Mesendoderm (in vitro differentiated cells): ENCODE results near the gene ADAMTS9.

Experiments used
- DNase-seq: peaks from one replicate; pipeline ENCODE4 v3.0.0; 2013
- H2AK5ac ChIP-seq: 2 replicates; pipeline ENCODE4 v1.6.1; 2013; ENCODE audit warnings: low read length, inconsistent platforms
- H2BK120ac ChIP-seq: 2 replicates; pipeline ENCODE4 v1.6.1; 2013; ENCODE audit warnings: low read depth, mild to moderate bottlenecking, low read length, moderate library complexity, mixed read lengths
- H2BK15ac ChIP-seq: replicated peaks from 2 replicates; pipeline ENCODE4 v1.6.1; 2013; ENCODE audit warnings: low read depth, mild to moderate bottlenecking, moderate library complexity
- H2BK5ac ChIP-seq: 2 replicates; pipeline ENCODE4 v1.6.1; 2013; ENCODE audit warnings: low read length, inconsistent platforms
- H3K18ac ChIP-seq: 2 replicates; pipeline ENCODE4 v1.6.1; 2013; ENCODE audit warnings: mild to moderate bottlenecking, low read length, mixed read lengths
- H3K23ac ChIP-seq: one replicate; pipeline ENCODE4 v1.6.1; 2013; ENCODE audit warnings: low read length
- H3K27ac ChIP-seq: 2 replicates; pipeline ENCODE4 v1.5.1; 2013; ENCODE audit warnings: low read depth, mild to moderate bottlenecking, inconsistent platforms, low read length, moderate library complexity
- H3K27me3 ChIP-seq: 2 replicates; pipeline ENCODE4 v1.6.1; 2013; ENCODE audit warnings: low read length, control low read depth, mild to moderate bottlenecking, inconsistent platforms; ENCODE audit not compliant: insufficient read depth, poor library complexity
- H3K36me3 ChIP-seq: 2 replicates; pipeline ENCODE4 v1.6.1; 2013; ENCODE audit warnings: low read length, inconsistent platforms; ENCODE audit not compliant: control insufficient read depth, insufficient read depth
- H3K4ac ChIP-seq: one replicate; pipeline ENCODE4 v1.6.1; 2013; ENCODE audit warnings: low read depth, mild to moderate bottlenecking, low read length, moderate library complexity
- H3K4me1 ChIP-seq: 2 replicates; pipeline ENCODE4 v1.6.1; 2013; ENCODE audit warnings: low read depth, low read length, inconsistent platforms; ENCODE audit not compliant: control insufficient read depth
- H3K4me2 ChIP-seq: 2 replicates; pipeline ENCODE4 v1.6.1; 2013; ENCODE audit warnings: low read length
- H3K4me3 ChIP-seq: 2 replicates; pipeline ENCODE4 v1.5.1; 2013; ENCODE audit warnings: mild to moderate bottlenecking, low read length
- H3K56ac ChIP-seq: one replicate; pipeline ENCODE4 v1.6.1; 2013; ENCODE audit warnings: low read length
- H3K79me1 ChIP-seq: 2 replicates; pipeline ENCODE4 v1.6.1; 2013; ENCODE audit warnings: low read length, inconsistent platforms
- H3K79me2 ChIP-seq: 2 replicates; pipeline ENCODE4 v1.6.1; 2013; ENCODE audit warnings: mild to moderate bottlenecking, low read length; ENCODE audit not compliant: control insufficient read depth, insufficient read depth
- H3K9ac ChIP-seq: 2 replicates; pipeline ENCODE4 v1.6.1; 2013; ENCODE audit warnings: low read length, inconsistent platforms
- H4K5ac ChIP-seq: one replicate; pipeline ENCODE4 v1.6.1; 2013; ENCODE audit warnings: low read length
- H4K8ac ChIP-seq: one replicate; pipeline ENCODE4 v1.6.1; 2013; ENCODE audit warnings: low read depth, mild to moderate bottlenecking, control low read depth, low read length, moderate library complexity
- WGBS: extraction: QIAGEN DNeasy Blood & Tissue Kit; methylation state at CpG from one replicate; pipeline ENCODE4 v1.1.7; 2013; ENCODE audit warnings: low lambda C conversion rate, missing lambda C conversion rate; ENCODE audit not compliant: insufficient coverage; ENCODE audit errors: extremely low coverage; 5-methylcytosine and 5-hydroxymethylcytosine counted together

The ADAMTS9 gene

DNA sequence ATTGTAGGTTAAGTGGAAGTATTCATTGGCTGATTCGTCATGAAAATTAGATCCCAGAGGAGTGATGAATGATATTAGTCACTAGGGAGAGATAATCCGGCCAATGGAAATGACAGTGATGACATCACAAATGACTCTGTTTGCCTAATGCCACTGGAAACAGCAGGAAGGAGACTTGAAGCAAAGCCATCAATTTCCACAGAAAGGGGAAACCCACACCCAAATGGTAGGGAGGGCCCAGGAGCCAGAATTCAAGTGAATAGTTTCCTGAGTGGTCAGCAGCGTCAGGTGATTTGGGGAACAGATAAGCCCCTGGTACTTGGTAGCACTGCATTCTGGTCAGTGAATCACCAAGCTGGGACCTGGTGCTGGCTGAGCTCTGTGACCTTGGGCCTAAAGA, 3.3 kb upstream of the ADAMTS9 start:
- Histone ChIP-seq H3K27me3 (no peaks in the 10 kb centered on the region), H3K4me2 (no peak overlapping the region), H2BK120ac (no peak overlapping the region), H4K5ac (no peak overlapping the region), H3K4me1 (peaks cover 2% of the 10 kb centered on the region), H3K9ac (no peak overlapping the region), H3K4ac (no peak overlapping the region), H3K27ac (no peak overlapping the region), H2BK5ac (no peak overlapping the region), H3K79me2 (no peaks in the 10 kb centered on the region), H2BK15ac (no peak overlapping the region), H3K23ac (no peak overlapping the region), H3K79me1 (no peaks in the 10 kb centered on the region), H3K56ac (no peak overlapping the region), H4K8ac (no peak overlapping the region), H3K4me3 (no peak overlapping the region), H3K18ac (no peak overlapping the region), H3K36me3 (no peaks in the 10 kb centered on the region), H2AK5ac (no peak overlapping the region)
- peak; percentile 62 for DNase-seq
- WGBS: no CpG with 5 or more reads among the region's 3 CpGs

DNA sequence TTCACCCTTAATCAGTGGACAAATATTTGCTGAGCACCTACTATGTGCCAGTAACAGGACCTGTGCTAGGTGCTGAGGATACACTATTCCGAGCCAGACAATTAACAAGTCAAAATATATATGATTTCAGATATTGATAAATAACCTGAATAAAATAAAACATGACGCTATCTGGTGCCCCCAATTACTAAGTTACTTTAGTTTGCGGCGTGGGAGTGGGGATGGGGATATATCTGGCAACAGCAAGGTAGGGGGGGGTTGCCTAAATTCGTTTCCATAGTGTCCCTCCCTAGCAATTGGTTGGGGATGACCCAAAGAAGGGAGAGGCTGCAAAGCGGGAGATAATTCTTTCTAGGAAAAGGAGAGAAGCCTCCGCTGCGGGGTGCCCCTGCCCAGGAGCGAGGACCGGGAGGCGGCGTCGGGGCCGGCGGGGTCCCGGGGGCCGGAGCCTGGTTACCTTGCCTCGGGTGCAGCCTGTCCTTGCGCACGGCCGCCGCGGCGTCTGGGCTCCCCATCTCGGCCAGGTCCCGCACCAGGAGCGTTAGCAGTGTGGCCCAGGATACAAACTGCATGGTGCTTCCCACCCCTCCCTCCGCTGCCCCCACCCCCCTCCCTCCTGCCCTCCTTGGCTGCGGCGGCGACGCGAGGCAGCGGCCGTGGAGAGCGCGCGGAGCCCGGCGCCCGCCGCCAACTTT, 567 bp downstream of the ADAMTS9 start:
- peak overlapping the region; percentile 79 for H3K9ac ChIP-seq
- H3K27ac ChIP-seq: peak overlapping the region; percentile 74

GRCh38 chr3:64686446-64686908, 1.3 kb downstream of the ADAMTS9 start:
- Histone ChIP-seq H4K8ac (no peak overlapping the region), H3K4me3 (peak overlapping the region; percentile 59), H4K5ac (no peak overlapping the region), H2BK15ac (no peak overlapping the region), H3K18ac (peak overlapping the region; percentile 46), H2BK120ac (no peak overlapping the region), H3K4ac (no peak overlapping the region), H3K27ac (peak overlapping the region; percentile 40), H2BK5ac (no peak overlapping the region), H2AK5ac (no peak overlapping the region), H3K56ac (peak overlapping the region; percentile 88), H3K79me2 (no peaks in the 10 kb centered on the region), H3K23ac (peak overlapping the region; percentile 7), H3K27me3 (peaks cover 13% of the 10 kb centered on the region), H3K36me3 (no peaks in the 10 kb centered on the region), H3K4me1 (no peaks in the 10 kb centered on the region), H3K79me1 (no peaks in the 10 kb centered on the region), H3K9ac (peak overlapping the region; percentile 64), H3K4me2 (peak overlapping the region; percentile 77)
- DNase-seq: peak; percentile 77
- WGBS: no CpG with 5 or more reads among the region's 31 CpGs

More for the DNA sequence above, 567 bp downstream of the ADAMTS9 start:
- peak overlapping the region; percentile 77 for H3K4me2 ChIP-seq
- H3K79me2 ChIP-seq: no peaks in the 10 kb centered on the region
- peak overlapping the region; percentile 59 for H3K4me3 ChIP-seq
- DNase-seq: no peak
- H3K4me1 ChIP-seq: no peaks in the 10 kb centered on the region
- H3K18ac ChIP-seq: peak overlapping the region; percentile 94
- no peak overlapping the region for H4K5ac ChIP-seq
- no peak overlapping the region for H2AK5ac ChIP-seq
- H3K23ac ChIP-seq: no peak overlapping the region
- no peak overlapping the region for H4K8ac ChIP-seq
- no peak overlapping the region for H3K4ac ChIP-seq
- no peaks in the 10 kb centered on the region for H3K36me3 ChIP-seq
- no CpG with 5 or more reads among the region's 42 CpGs for WGBS
- H2BK5ac ChIP-seq: no peak overlapping the region
- no peaks in the 10 kb centered on the region for H3K79me1 ChIP-seq
- peak overlapping the region; percentile 32 for H2BK120ac ChIP-seq
- H3K27me3 ChIP-seq: peaks cover 11% of the 10 kb centered on the region
- no peak overlapping the region for H2BK15ac ChIP-seq
- peak overlapping the region; percentile 93 for H3K56ac ChIP-seq

GRCh38 chr3:64685800-64686445, 1.9 kb downstream of the ADAMTS9 start:
- H2BK15ac ChIP-seq: no peak overlapping the region
- H3K4me2 ChIP-seq: peak overlapping the region; percentile 77
- no peaks in the 10 kb centered on the region for H3K36me3 ChIP-seq
- H3K4ac ChIP-seq: no peak overlapping the region
- no peak overlapping the region for H2BK120ac ChIP-seq
- peak overlapping the region; percentile 7 for H3K23ac ChIP-seq
- H3K27ac ChIP-seq: peak overlapping the region; percentile 40
- H4K8ac ChIP-seq: no peak overlapping the region
- no peaks in the 10 kb centered on the region for H3K79me1 ChIP-seq
- H3K4me1 ChIP-seq: no peaks in the 10 kb centered on the region
- peaks cover 13% of the 10 kb centered on the region for H3K27me3 ChIP-seq
- no peak overlapping the region for H4K5ac ChIP-seq
- peak; percentile 94 for DNase-seq
- WGBS: no CpG with 5 or more reads among the region's 42 CpGs
- peak overlapping the region; percentile 46 for H3K18ac ChIP-seq
- peak overlapping the region; percentile 59 for H3K4me3 ChIP-seq
- no peak overlapping the region for H2BK5ac ChIP-seq
- H3K9ac ChIP-seq: peak overlapping the region; percentile 69
- no peaks in the 10 kb centered on the region for H3K79me2 ChIP-seq
- peak overlapping the region; percentile 88 for H3K56ac ChIP-seq
- no peak overlapping the region for H2AK5ac ChIP-seq

GRCh38 chr3:64685331-64685799, 2.4 kb downstream of the ADAMTS9 start:
- Histone ChIP-seq H3K4me3 (peak overlapping the region; percentile 59), H3K79me2 (no peaks in the 10 kb centered on the region), H3K27ac (no peak overlapping the region), H3K23ac (no peak overlapping the region), H2BK5ac (no peak overlapping the region), H2BK120ac (no peak overlapping the region), H3K79me1 (no peaks in the 10 kb centered on the region), H3K4me1 (no peaks in the 10 kb centered on the region), H2BK15ac (no peak overlapping the region), H3K4ac (no peak overlapping the region), H3K4me2 (peak overlapping the region; percentile 71), H4K5ac (no peak overlapping the region), H3K36me3 (no peaks in the 10 kb centered on the region), H2AK5ac (no peak overlapping the region), H4K8ac (no peak overlapping the region), H3K9ac (peak overlapping the region; percentile 69), H3K56ac (peak overlapping the region; percentile 71), H3K27me3 (peaks cover 13% of the 10 kb centered on the region), H3K18ac (no peak overlapping the region)
- DNase-seq: no peak
- WGBS: no CpG with 5 or more reads among the region's 32 CpGs
